GM19023 (cell line): ENCODE measurements around the gene ZIC4.

Experiments used
- ATAC-seq: cut with Tn5 transposase; IDR thresholded peaks from one replicate; pipeline ENCODE4 v1.9.1; 2021; ENCODE audit warnings: mild to moderate bottlenecking, moderate library complexity; ENCODE audit not compliant: unreplicated experiment

Gene ZIC4

GRCh38 chr3:147391781-147392624 is 14.3 kb downstream of the ZIC4 start:
- no peak for ATAC-seq

DNA sequence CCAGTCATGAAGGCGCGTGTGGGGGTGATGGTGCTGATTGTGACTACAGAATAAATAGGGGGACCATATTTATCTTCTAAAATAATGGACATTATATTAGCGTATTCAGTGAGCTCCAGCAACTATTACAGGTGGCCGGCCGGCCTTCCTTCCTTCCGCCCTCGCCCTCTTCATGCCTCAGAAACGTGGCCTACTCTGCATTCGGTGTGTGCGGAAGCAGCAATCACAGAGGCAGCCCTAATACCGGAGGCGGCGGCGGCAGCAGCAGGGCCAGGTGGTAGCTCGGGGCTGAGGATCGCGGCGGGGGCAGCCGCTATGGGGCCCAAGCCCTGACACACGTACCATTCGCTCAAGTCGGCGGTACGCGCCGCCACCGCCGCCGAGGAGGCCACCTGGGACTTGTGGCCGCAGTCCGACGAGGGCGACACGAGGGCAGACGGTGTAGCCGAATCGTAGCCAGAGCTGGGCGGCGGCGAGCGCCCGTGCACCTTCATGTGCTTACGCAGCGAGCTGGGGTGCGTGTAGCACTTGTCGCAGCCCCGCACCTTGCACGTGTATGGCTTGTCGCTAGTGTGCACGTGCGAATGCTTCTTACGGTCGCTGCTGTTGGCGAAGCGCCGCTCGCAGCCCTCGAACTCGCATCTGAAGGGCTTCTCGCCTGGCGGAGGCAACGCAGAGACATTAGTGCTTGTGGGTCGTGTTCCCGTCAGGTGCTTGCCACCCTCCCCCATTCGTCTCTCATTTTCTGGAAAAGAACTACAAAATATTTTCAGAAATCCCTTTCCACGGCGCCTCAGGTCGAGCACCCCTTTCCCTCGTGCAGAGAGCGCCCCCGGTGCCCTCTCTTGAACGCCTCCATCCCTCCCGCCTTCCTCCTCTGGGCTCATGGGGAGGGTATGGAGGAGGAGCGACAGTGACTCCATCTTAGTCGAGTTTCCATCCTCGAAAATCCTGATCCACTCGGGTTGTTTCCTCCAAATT is 15.5 kb downstream of the ZIC4 start:
- ATAC-seq, result no peak

- ATAC-seq, result no peak
Observed at GRCh38 chr3:147389717-147390116, 16.6 kb downstream of the ZIC4 start.

DNA sequence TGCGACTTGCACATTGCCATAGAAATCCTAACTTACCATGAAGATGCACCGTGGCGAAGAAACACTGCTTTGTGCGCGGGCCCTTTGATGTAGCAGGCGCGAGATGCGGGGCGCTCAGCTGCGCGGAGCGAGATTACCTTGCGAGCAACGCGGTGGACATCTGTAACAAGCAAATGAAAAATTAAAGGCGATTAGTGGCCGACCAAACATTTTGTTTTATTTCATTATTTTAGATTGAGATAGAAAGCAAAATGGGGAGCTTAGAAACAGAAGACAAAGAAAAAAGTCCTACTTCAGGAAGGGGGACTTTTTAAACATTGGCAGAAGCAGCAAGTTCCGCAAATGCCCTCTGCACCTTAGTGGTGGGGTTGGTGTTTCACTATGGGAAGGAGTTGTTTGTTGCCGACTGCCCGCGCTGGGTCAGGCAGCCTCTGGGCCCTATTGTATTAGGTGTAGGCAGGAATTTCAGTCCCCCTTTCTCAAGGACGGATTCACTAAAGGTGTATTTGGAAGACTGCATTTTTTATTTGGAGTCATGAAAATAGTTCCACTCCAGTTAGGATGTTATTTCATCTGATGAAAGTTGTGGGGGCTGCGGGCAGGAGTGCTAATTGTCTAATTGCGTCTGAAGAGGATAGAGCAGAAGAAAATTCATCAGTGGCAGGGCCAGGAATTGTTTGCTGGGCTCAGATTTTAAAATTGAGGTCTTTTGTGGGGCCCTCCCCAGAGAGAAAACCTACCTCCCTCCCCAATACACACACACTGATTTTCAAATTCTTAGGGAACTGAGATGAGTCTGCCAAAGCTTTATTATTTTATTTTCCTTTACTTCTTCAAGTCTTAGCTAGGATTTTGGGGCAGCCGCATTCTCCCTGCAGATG is 17.4 kb downstream of the ZIC4 start:
- ATAC-seq, result no peak

DNA sequence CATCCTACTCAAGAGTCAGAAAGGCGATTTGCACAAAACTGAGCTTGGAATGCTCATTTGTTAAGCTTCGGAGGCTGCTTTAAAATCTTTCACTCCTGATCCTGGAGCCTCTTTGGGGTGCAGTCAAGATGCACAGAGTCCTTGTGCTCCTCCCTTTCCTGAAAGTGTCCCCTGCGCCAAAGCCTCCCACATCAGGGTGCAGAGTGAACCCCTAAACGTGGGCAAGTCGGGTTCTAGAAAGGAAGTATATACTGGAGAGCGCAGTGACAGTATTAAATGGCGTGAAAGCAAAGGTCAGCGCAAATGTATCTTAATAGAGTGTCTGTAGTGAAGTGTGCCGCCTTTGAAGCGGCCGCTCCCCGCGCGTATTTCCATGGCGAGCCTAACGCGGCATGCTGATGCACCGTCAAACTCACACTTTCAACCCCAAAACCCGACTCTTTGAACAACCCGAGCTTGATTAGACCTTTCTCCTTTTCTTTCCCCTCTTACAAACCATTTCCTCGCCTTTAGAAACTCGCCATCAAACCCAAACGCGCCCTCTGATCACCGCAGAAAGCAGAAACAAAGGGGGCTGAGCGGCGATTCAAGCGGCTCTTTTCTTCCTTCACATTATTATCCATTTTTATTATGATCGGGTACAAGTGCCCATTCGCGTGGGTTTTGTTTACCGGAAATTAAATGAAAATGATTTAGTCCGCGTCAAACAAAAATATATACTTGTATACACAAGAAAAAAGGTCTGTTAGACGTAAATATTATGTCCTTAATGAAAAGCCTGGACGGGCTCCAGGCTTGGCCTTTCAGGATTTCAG is 18.3 kb downstream of the ZIC4 start:
- ATAC-seq, result no peak

- no peak for ATAC-seq
Observed at GRCh38 chr3:147387291-147387884, 19.0 kb downstream of the ZIC4 start.

DNA sequence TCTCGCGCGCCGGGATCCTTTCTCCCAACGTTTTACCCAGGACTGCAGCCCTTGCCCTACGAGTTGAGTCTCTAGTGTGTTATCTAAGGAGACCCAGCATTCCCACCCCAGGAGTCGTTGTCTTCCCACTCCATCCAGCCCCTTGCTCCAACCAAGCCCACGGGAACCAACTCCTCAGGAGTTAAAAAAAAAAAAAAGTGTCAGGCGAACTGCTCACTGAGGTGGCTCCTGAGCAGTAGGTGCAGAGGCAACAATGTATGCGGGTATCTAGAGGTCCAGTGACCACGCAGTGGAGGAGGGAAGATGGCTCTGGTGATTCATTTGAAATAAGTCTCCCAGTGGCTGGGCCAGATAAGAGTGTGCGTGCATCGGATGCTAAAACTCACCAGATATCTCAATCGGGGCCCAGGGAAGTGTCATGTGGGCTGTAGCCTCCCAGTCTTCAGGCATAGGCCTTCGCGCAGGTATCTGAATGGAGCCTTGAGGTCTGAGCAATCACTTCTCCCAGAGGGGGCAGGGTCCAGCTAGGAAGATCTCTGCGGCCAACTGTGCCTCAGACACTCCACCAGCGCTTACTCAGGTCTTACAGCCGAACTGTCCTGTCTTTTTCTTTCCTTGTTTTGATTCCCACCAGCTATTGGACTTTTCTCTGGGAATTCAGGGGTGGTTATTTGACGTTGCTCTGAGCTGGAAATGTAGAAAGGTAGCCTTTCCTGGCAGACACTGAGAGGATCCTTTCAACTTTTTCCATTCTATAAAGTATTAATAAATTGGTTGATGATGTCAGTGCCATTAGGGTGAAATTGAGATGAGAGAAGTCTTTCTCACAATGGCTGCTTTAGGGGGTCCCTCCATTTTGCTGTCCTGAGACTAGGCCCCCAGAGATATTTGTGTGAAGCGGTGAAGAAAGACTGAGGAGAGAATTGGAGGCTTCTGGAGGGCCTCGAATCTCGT is 21.0 kb downstream of the ZIC4 start:
- no peak for ATAC-seq

DNA sequence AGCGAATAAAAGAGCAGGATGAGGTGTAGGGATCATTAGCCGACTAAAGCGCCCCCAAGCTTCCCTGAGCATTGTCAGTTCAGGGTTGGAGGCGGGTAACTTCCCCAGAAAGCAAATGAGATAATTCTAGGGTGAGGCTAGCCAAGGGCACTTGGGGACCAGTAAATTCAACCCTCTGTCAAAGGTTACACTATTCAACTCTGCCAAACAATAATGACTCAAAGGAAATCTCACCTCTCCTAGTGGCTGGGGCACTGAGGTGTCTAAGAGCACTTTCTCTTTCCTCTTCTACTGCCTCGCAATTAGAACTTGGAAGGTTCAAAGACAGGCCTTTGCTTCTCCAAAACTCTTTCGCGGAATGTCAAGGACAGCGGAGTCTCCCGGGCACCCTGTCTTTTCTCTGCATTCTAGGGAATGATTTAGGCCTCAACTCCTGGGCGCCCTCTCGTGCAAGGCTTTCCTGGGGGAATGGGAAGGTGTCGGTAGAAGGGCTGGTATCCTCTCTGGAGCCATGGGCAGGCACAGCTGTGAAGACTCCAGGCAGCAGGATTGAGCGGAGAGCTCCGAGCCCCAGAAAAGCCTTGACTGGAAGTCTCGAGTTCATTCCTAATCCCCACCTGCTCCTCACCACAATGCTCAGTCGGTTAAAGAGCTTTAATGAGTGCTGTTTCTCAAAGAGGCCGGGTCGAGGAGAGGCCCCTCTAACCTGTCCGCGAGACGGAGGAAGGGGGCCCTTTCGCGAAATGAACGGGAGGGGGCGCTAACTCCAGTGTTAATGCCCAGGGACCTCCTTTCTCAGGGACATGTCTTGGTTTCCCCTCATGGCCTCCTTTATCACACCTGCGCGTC is 21.9 kb downstream of the ZIC4 start:
- no peak for ATAC-seq

DNA sequence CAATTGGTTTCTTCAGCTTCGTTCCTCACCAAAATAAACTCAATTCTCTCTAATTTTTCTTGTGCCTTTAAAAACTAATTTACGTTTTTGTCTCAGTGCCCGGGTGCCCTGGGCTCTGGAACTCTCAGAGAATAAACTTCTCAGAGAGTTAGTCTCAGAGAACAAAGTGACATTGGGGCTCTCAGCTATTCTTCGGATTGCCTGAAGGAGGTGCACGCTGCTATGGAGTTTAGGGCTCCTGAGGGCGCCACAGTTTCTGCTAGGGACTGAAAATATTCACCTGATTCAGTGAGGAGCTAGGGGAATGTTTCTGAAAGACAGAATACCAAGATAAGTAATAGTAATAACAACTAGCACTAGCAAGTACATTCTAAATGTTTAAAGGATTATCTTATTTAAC is 22.7 kb downstream of the ZIC4 start:
- ATAC-seq, result no peak

DNA sequence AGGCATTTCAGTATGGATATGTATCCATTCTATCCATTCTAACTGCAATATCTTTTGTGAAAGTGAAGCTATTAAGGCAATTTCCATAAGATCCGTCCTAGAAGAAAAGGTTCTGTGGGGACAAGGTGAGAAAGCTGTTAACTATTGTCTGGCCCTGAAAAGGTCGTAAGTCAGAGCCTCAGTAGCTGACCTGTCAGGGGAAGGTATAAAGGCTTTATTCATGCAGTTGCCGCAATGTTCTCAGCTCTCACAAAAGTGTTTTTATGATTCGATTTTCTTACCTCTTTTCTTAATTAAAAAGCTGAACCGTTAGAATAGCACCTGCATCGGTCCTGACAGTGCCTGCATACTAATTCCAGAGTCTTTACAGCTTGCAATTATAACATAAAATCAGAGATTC is 24.7 kb downstream of the ZIC4 start:
- ATAC-seq, result no peak

DNA sequence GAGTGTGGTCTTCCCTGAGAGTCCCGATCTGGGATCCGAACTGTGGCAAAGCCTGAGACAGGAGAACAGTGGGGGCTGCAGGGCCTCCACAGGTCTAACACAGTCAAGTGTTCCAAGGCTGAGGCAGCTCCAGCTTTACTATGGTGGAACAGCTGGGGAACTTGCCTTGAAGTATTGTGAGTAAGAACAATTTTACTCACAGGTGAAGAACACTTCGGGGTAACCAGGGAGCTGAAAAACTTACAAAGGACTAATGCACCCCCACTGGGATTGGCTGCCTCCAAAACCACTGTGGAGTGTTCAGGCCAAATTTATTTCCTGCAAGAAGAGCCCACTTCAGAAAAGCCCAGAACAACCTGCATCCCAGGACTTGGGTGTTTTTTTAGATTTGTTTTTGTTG is 25.4 kb downstream of the ZIC4 start:
- ATAC-seq, result no peak

DNA sequence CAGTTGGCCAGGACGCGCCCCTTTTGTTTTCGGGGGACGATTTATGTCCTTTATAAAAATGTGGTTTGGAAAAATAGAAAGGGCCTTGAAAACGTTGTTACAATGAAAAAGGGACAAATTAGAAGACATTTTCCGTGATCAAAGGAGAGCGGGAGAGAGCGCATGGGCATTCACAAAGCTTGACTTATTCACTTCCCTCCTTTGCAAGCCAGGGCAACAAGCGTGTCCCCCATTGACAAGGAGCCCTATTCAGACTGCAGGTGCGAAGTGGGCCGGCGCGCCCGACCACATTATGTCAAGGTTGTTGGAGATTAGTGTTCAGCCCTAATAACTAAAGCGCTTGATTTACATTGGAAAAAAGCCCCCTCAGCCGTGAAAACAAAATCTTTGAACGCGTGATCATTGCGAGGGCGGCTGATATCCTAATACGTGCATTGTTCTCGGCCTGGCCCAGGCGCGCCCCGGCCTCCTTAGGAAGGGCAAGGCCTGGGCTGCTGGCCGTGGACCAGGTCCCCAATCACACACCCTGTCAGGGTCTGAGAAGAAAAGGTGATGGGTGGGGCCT is 25.9 kb downstream of the ZIC4 start:
- ATAC-seq, result no peak

DNA sequence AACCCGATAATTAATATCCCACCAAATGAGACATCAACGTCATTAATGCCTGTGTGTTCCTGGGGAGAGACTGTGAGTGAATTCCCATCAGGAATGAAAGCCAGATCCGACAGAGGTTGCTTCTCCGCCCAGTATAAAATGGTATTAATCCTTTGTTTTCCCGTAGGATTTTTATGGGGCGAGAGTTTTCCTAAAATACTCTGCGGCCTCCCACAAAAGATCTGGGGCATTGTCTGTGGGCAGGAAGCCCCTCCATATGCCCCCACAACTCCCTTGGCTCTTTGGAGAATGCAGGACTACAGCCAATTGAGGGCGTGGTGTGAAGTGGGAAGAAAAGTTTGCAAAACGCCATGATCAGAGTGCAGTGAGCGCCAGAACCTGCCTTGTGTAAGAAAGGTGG is 26.7 kb downstream of the ZIC4 start:
- no peak for ATAC-seq

- ATAC-seq, result no peak
Observed at GRCh38 chr3:147377412-147378367, 28.7 kb downstream of the ZIC4 start.

DNA sequence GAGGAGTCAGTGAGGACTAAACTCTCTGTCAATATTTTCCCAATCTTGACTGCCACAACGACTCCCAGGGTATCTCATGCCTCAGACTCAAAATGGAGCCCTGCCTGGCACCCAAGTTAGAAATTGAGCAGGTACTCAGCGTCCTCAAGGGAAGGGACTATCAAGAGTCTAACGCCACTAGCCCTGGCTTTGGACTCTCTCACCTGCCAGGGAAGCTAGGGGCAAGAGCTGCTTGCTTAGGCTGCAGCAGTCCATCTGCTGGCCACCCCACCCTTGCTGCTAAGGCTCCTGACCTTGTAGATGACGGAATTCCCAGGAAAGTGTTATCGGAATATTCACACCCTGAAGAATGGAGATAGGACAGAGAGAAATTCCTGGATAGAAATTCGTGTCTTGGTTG is 33.0 kb downstream of the ZIC4 start:
- no peak for ATAC-seq

DNA sequence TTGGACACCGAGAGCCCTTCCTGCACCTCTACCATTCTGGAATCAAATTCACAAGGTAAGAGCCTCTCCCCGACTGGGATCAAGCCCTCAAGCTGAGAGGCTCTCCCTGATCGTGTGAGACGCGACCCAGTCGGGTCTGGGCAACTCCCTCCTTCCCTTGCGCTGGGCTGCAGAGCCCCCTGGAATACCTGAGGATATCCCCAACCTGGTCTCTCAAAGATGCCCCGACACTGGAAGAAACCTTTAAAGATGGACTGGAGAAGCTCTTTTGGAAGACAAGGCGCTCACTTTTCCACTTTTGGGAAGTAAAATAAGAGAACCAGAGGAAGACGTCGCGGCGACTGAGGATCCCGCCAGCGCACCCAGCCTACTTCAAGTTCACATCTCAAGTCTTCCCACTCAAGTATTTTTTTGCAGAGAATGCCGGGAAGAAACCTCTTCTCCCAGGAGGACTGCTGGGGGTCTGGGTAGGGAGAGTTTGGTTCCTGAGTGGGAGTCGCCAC is 33.8 kb downstream of the ZIC4 start:
- no peak for ATAC-seq
